ENCODE data around the gene ICAM1. TPM values are rescaled to one million over a fixed set of nuclear protein-coding genes. Genes with fewer than 3 reads are reported as not detected.

The ICAM1 gene
- total and polyA plus RNA-seq, 8 donors, result 2.3 to 15.6 (median 8.7) TPM

DNA sequence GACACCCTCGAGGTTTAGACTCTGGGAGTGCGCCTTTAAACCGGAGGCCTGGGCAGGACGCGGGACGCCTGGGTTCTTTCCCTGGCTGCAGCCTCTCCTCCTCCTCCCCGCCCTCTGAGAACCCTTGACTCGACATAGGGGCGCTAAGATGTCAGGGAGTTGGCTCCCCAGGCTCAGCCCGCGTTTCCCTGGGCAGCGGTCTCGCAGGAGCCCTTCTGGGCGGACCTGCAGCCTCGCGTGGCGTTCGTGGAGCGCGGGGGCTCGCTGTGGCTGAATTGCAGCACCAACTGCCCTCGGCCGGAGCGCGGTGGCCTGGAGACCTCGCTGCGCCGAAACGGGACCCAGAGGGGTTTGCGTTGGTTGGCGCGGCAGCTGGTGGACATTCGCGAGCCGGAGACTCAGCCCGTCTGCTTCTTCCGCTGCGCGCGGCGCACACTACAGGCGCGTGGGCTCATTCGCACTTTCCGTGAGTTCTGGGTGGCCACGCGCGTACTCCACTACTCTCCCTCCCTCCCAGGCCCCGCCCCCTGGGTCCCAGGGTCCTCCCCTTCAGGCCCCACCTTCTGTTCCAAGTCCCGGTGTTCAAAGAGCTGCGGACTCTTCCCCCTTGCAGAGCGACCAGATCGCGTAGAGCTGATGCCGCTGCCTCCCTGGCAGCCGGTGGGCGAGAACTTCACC is 20.1 kb downstream of the ICAM1 start:
- no peak for TF ChIP-seq EP300 (IDR thresholded peaks at IDR 0.05)
- no peak for TF ChIP-seq POLR2AphosphoS5 (IDR thresholded peaks at IDR 0.05)
- no peak for TF ChIP-seq POLR2A (IDR thresholded peaks at IDR 0.05)
- TF ChIP-seq, protein P1, sequence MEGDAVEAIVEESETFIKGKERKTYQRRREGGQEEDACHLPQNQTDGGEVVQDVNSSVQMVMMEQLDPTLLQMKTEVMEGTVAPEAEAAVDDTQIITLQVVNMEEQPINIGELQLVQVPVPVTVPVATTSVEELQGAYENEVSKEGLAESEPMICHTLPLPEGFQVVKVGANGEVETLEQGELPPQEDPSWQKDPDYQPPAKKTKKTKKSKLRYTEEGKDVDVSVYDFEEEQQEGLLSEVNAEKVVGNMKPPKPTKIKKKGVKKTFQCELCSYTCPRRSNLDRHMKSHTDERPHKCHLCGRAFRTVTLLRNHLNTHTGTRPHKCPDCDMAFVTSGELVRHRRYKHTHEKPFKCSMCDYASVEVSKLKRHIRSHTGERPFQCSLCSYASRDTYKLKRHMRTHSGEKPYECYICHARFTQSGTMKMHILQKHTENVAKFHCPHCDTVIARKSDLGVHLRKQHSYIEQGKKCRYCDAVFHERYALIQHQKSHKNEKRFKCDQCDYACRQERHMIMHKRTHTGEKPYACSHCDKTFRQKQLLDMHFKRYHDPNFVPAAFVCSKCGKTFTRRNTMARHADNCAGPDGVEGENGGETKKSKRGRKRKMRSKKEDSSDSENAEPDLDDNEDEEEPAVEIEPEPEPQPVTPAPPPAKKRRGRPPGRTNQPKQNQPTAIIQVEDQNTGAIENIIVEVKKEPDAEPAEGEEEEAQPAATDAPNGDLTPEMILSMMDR (IDR thresholded peaks at IDR 0.05), result no peak
- Histone ChIP-seq H3K9me3 (no peaks in the 10 kb centered on the region), H3K27ac (peak overlapping the region in 2 of 5 donors; percentile 11 to 34), H3K4me3 (peak overlapping the region; percentile 33 to 51 (median 43)), H3K27me3 (peaks cover 45 to 97% (median 93%) of the 10 kb centered on the region in 3 donors), H3K36me3 (peaks cover 0 to 2% (median under 1%) of the 10 kb centered on the region in 4 donors), H3K4me1 (peaks cover 62 to 97% (median 93%) of the 10 kb centered on the region in 4 donors)
- WGBS, 5 donors, result 1 to 2% (median 1%) methylated on average over 18 to 57 of the region's 57 CpGs
- intact Hi-C loops (cut with DNase I; ENCODE audit: low total_unique reads), result no loop called here
- peak; percentile 48 to 70 for DNase-seq

DNA sequence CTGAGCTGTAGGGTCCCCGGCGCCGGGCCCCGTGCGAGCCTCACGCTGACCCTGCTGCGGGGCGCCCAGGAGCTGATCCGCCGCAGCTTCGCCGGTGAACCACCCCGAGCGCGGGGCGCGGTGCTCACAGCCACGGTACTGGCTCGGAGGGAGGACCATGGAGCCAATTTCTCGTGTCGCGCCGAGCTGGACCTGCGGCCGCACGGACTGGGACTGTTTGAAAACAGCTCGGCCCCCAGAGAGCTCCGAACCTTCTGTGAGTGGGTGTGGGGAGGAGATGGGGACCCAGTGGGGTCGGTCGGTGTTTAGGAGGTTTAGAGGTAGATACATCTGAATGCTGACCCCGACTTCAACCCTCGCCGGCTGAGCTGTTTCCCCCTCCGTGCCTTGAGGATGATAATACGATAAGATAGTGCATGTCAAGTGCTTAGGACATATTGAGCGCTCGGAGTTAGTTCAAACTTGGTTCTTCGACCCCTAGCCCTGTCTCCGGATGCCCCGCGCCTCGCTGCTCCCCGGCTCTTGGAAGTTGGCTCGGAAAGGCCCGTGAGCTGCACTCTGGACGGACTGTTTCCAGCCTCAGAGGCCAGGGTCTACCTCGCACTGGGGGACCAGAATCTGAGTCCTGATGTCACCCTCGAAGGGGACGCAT is 20.8 kb downstream of the ICAM1 start:
- DNase-seq, result no peak
- intact Hi-C loops (cut with DNase I; ENCODE audit: low total_unique reads), result no loop called here
- TF ChIP-seq, protein P1 (IDR thresholded peaks at IDR 0.05), result no peak
- peaks cover 65 to 97% (median 92%) of the 10 kb centered on the region in 4 donors for H3K4me1 ChIP-seq
- H3K27ac ChIP-seq, result peak overlapping the region in 2 of 5 donors; percentile 11 to 34
- WGBS, 5 donors, result 0 to 2% (median 2%) methylated on average over 28 to 49 of the region's 49 CpGs
- H3K36me3 ChIP-seq, result no peaks in the 10 kb centered on the region
- H3K27me3 ChIP-seq, result peaks cover 49 to 100% (median 100%) of the 10 kb centered on the region in 3 donors
- H3K9me3 ChIP-seq, result no peaks in the 10 kb centered on the region
- peak overlapping the region; percentile 33 to 51 (median 43) for H3K4me3 ChIP-seq

DNA sequence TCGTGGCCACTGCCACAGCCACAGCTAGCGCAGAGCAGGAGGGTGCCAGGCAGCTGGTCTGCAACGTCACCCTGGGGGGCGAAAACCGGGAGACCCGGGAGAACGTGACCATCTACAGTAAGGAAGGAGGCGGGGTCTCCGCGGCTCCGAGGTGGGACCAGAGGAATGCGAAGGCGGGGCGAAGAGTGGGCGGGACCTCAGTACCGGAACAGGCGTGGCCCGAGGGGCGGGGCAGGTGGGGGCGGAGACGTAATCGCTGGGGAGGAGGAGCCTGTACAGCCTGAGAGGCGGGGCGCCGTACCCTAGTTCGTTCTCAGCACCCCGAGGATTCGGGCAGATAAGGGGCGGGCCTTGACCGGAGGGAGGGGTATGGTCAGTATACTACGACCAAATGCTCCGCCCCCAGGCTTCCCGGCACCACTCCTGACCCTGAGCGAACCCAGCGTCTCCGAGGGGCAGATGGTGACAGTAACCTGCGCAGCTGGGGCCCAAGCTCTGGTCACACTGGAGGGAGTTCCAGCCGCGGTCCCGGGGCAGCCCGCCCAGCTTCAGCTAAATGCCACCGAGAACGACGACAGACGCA is 21.4 kb downstream of the ICAM1 start:
- Histone ChIP-seq H3K4me3 (peak overlapping the region; percentile 33 to 51 (median 43)), H3K4me1 (peaks cover 59 to 91% (median 86%) of the 10 kb centered on the region in 4 donors), H3K27ac (peak overlapping the region in 1 of 5 donors; percentile 34), H3K36me3 (no peaks in the 10 kb centered on the region), H3K9me3 (no peaks in the 10 kb centered on the region), H3K27me3 (peaks cover 49 to 100% (median 95%) of the 10 kb centered on the region in 3 donors)
- intact Hi-C loops (cut with DNase I; ENCODE audit: low total_unique reads), result no loop called here
- 0 to 2% (median 2%) methylated on average over 24 to 45 of the region's 45 CpGs for WGBS, 5 donors
- TF ChIP-seq POLR2A (IDR thresholded peaks at IDR 0.05) (no peak), POLR2AphosphoS5 (IDR thresholded peaks at IDR 0.05) (no peak), EP300 (IDR thresholded peaks at IDR 0.05) (no peak)
- TF ChIP-seq, protein P1 (IDR thresholded peaks at IDR 0.05), result no peak
- DNase-seq, result peak; percentile 82 to 87

DNA sequence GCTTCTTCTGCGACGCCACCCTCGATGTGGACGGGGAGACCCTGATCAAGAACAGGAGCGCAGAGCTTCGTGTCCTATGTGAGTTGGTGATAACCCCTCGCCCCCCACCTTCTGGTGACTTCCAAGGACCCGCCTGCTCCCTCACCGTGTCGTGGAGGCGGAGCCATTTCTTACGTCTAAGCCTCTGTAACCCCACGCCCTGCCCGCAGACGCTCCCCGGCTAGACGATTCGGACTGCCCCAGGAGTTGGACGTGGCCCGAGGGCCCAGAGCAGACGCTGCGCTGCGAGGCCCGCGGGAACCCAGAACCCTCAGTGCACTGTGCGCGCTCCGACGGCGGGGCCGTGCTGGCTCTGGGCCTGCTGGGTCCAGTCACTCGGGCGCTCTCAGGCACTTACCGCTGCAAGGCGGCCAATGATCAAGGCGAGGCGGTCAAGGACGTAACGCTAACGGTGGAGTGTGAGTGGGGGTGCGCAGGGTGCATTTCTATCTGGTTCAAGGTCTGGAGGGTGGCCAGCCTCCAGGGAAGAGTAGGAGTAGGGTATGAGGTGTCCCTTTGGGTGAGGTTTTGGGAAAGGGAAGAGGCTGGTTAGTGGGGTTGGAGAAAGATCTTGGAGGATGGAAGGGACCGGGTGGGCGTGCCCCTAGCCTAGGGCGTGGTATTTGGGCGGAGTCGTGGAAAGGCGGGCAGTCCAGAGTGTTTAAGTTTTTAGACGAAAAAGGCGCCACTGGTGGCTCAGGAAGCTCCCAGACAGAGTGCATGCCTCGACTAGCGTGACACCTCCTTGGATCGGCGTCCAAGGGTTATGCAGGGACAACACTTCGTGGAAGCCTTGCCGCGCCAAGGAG is 22.1 kb downstream of the ICAM1 start:
- WGBS, 5 donors, result 13 to 28% (median 15%) methylated on average over 36 to 56 of the region's 56 CpGs
- intact Hi-C loops (cut with DNase I; ENCODE audit: low total_unique reads), result no loop called here
- peaks cover 45 to 100% (median 88%) of the 10 kb centered on the region in 3 donors for H3K27me3 ChIP-seq
- no peaks in the 10 kb centered on the region for H3K36me3 ChIP-seq
- H3K27ac ChIP-seq, result no peak overlapping the region
- H3K4me3 ChIP-seq, result peak overlapping the region; percentile 33 to 51 (median 43)
- no peaks in the 10 kb centered on the region for H3K9me3 ChIP-seq
- DNase-seq, result no peak
- TF ChIP-seq, protein P1 (IDR thresholded peaks at IDR 0.05), result no peak
- TF ChIP-seq EP300 (IDR thresholded peaks at IDR 0.05) (no peak), POLR2AphosphoS5 (IDR thresholded peaks at IDR 0.05) (no peak), POLR2A (IDR thresholded peaks at IDR 0.05) (no peak)
- peaks cover 57 to 84% (median 79%) of the 10 kb centered on the region in 4 donors for H3K4me1 ChIP-seq
